GM23338 (cell line): ENCODE measurements around the gene SMIM5. TPM values are rescaled to one million over a fixed set of nuclear protein-coding genes. Genes with fewer than 3 reads are reported as not detected.

ENCODE experiments used
- ATAC-seq: fragments of 200-7000 bp; cut with Tn5 transposase; 3 replicates; pipeline ENCODE4 v1.9.1; 2020
- DNase-seq: peaks from one replicate; pipeline ENCODE4 v3.0.0-alpha.2; 2015; ENCODE audit warnings: low spot score
- H2AFZ ChIP-seq: fragments of 200-600 bp; sonication (generic); 2 replicates; pipeline ENCODE4 v1.8.0; 2016; ENCODE audit warnings: antibody characterized with exemption, mild to moderate bottlenecking, moderate library complexity
- H3F3A ChIP-seq: fragments of 200-600 bp; sonication (generic); replicated peaks from 2 replicates; pipeline ENCODE4 v1.8.0; 2017; ENCODE audit warnings: antibody characterized with exemption, mixed run types, low read depth
- H3K27ac ChIP-seq: fragments of 200-600 bp; sonication (generic); 2 replicates; pipeline ENCODE4 v1.6.1; 2016; ENCODE audit warnings: low read depth
- H3K27me3 ChIP-seq: fragments of 200-600 bp; sonication (generic); 2 replicates; pipeline ENCODE4 v1.8.0; 2016; ENCODE audit warnings: mild to moderate bottlenecking, mixed run types, moderate library complexity; ENCODE audit not compliant: insufficient read depth
- H3K36me3 ChIP-seq: fragments of 200-600 bp; sonication (generic); 2 replicates; pipeline ENCODE4 v1.8.0; 2016; ENCODE audit warnings: mild to moderate bottlenecking; ENCODE audit not compliant: insufficient read depth
- H3K4me1 ChIP-seq: fragments of 200-600 bp; sonication (generic); 2 replicates; pipeline ENCODE4 v1.8.0; 2016; ENCODE audit warnings: mild to moderate bottlenecking, moderate library complexity; ENCODE audit not compliant: insufficient read depth
- H3K4me2 ChIP-seq: fragments of 200-600 bp; sonication (generic); 2 replicates; pipeline ENCODE4 v1.7.1; 2017; ENCODE audit warnings: mixed run types
- H3K4me3 ChIP-seq: fragments of 200-600 bp; sonication (generic); 2 replicates; pipeline ENCODE4 v1.6.1; 2016; ENCODE audit warnings: mixed run types
- H3K79me2 ChIP-seq: fragments of 200-600 bp; sonication (generic); replicated peaks from 2 replicates; pipeline ENCODE4 v1.8.0; 2017; ENCODE audit warnings: mild to moderate bottlenecking; ENCODE audit not compliant: insufficient read depth
- H3K9me2 ChIP-seq: fragments of 200-600 bp; sonication (generic); 2 replicates; pipeline ENCODE4 v1.8.0; 2017; ENCODE audit not compliant: insufficient read depth
- H4K20me1 ChIP-seq: fragments of 200-600 bp; sonication (generic); replicated peaks from 2 replicates; pipeline ENCODE4 v1.8.0; 2017; ENCODE audit warnings: mild to moderate bottlenecking; ENCODE audit not compliant: insufficient read depth
- H3K27ac Mint-ChIP-seq: 2 replicates; pipeline ENCODE4 v1.8.0; 2020; ENCODE audit warnings: inconsistent platforms, mild to moderate bottlenecking, moderate library complexity, mixed read lengths
- H3K27me3 Mint-ChIP-seq: 3 replicates; pipeline ENCODE4 v1.8.0; 2022; ENCODE audit warnings: low read depth, mild to moderate bottlenecking, moderate library complexity, mixed read lengths, inconsistent platforms; ENCODE audit not compliant: insufficient read depth, poor library complexity
- H3K36me3 Mint-ChIP-seq: 3 replicates; pipeline ENCODE4 v1.8.0; 2021; ENCODE audit warnings: low read depth, mild to moderate bottlenecking, inconsistent platforms, moderate library complexity, mixed read lengths
- H3K4me1 Mint-ChIP-seq: 3 replicates; pipeline ENCODE4 v1.8.0; 2020; ENCODE audit warnings: mild to moderate bottlenecking, inconsistent platforms, mixed read lengths
- H3K4me3 Mint-ChIP-seq: 3 replicates; pipeline ENCODE4 v1.8.0; 2021; ENCODE audit warnings: moderate library complexity, mild to moderate bottlenecking, inconsistent platforms, mixed read lengths
- H3K9me3 Mint-ChIP-seq: 3 replicates; pipeline ENCODE4 v1.8.0; 2020; ENCODE audit warnings: moderate library complexity, mild to moderate bottlenecking, inconsistent platforms, mixed read lengths
- CREB1 ChIP-seq: fragments of 250-450 bp; sonication (Bioruptor Pico); IDR thresholded peaks from 2 replicates; pipeline ENCODE4 v1.5.0; 2020; ENCODE audit warnings: low read depth, mild to moderate bottlenecking, moderate library complexity
- ETS1 ChIP-seq: IDR thresholded peaks from 2 replicates; pipeline ENCODE4 v1.6.1; 2016; ENCODE audit warnings: antibody characterized with exemption
- EZH2 ChIP-seq: fragments of 200-600 bp; sonication (generic); IDR thresholded peaks from one replicate; pipeline ENCODE4 v1.8.0; 2017; ENCODE audit warnings: antibody characterized with exemption, mild to moderate bottlenecking, low read depth; ENCODE audit not compliant: unreplicated experiment
- EZH2phosphoT487 ChIP-seq: fragments of 200-600 bp; sonication (generic); IDR thresholded peaks from one replicate; pipeline ENCODE4 v1.8.1; 2018; ENCODE audit warnings: antibody characterized with exemption; ENCODE audit not compliant: unreplicated experiment
- JUNB ChIP-seq: IDR thresholded peaks from one replicate; pipeline ENCODE4 v1.6.1; 2016; ENCODE audit warnings: antibody characterized with exemption; ENCODE audit not compliant: unreplicated experiment
- NANOG ChIP-seq: IDR thresholded peaks from 2 replicates; pipeline ENCODE4 v1.6.1; 2016; ENCODE audit warnings: antibody characterized with exemption, borderline replicate concordance
- STAT1 ChIP-seq: IDR thresholded peaks from one replicate; pipeline ENCODE4 v1.6.1; 2016; ENCODE audit warnings: antibody characterized with exemption; ENCODE audit not compliant: unreplicated experiment
- ZNF114 ChIP-seq: fragments of 250-450 bp; sonication (Bioruptor Pico); IDR thresholded peaks from 2 replicates; pipeline ENCODE4 v1.5.0; 2020; ENCODE audit warnings: mild to moderate bottlenecking, moderate library complexity
- polyA plus RNA-seq: library from polyadenylated mRNA; unstranded; fragments of >200 nt; fragmentation: Nextera tagmentation; extraction: Ambion mirVana; gene quantifications from 2 replicates; pipeline ENCODE4 v1.2.1, GENCODE V29; 2016
- total RNA-seq: library from RNA; depleted of rRNA; stranded (reverse); fragments of >200 nt; shearing (Covaris generic); gene quantifications from 2 replicates; pipeline ENCODE4 v1.2.3, GENCODE V29; 2014
- TF ChIP-seq, protein P1 (sequence below): IDR thresholded peaks from one replicate; pipeline ENCODE4 v1.6.1; 2018; ENCODE audit warnings: antibody characterized with exemption; ENCODE audit not compliant: unreplicated experiment
- TF ChIP-seq, protein P2 (sequence below), 2 experiments: fragments of 200-600 bp in 1 of 2; sonication (generic) in 1 of 2; conservative IDR thresholded peaks; 2 replicates each; pipeline versions ENCODE4 v1.5.1 to v1.6.1; 2016 to 2017; ENCODE audit warnings: antibody characterized with exemption in 2 of 2, low read depth in 2 of 2, mild to moderate bottlenecking in 2 of 2, moderate library complexity in 1 of 2

The SMIM5 gene
- total and polyA plus RNA-seq, 2 experiments from 2014 or later = 0.16 TPM; not detected in 1

- TF ChIP-seq, protein P1, sequence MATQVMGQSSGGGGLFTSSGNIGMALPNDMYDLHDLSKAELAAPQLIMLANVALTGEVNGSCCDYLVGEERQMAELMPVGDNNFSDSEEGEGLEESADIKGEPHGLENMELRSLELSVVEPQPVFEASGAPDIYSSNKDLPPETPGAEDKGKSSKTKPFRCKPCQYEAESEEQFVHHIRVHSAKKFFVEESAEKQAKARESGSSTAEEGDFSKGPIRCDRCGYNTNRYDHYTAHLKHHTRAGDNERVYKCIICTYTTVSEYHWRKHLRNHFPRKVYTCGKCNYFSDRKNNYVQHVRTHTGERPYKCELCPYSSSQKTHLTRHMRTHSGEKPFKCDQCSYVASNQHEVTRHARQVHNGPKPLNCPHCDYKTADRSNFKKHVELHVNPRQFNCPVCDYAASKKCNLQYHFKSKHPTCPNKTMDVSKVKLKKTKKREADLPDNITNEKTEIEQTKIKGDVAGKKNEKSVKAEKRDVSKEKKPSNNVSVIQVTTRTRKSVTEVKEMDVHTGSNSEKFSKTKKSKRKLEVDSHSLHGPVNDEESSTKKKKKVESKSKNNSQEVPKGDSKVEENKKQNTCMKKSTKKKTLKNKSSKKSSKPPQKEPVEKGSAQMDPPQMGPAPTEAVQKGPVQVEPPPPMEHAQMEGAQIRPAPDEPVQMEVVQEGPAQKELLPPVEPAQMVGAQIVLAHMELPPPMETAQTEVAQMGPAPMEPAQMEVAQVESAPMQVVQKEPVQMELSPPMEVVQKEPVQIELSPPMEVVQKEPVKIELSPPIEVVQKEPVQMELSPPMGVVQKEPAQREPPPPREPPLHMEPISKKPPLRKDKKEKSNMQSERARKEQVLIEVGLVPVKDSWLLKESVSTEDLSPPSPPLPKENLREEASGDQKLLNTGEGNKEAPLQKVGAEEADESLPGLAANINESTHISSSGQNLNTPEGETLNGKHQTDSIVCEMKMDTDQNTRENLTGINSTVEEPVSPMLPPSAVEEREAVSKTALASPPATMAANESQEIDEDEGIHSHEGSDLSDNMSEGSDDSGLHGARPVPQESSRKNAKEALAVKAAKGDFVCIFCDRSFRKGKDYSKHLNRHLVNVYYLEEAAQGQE = no peak
- no peak for TF ChIP-seq EZH2
- TF ChIP-seq ZNF114 (CRISPR knock-in tag) = no peak
- no peak for TF ChIP-seq STAT1
- no peak for TF ChIP-seq EZH2phosphoT487
- TF ChIP-seq NANOG = no peak
- TF ChIP-seq ETS1 = no peak
Measured at GRCh38 chr17:75632428-75632827, 806 bp upstream of the SMIM5 start (continued).

DNA sequence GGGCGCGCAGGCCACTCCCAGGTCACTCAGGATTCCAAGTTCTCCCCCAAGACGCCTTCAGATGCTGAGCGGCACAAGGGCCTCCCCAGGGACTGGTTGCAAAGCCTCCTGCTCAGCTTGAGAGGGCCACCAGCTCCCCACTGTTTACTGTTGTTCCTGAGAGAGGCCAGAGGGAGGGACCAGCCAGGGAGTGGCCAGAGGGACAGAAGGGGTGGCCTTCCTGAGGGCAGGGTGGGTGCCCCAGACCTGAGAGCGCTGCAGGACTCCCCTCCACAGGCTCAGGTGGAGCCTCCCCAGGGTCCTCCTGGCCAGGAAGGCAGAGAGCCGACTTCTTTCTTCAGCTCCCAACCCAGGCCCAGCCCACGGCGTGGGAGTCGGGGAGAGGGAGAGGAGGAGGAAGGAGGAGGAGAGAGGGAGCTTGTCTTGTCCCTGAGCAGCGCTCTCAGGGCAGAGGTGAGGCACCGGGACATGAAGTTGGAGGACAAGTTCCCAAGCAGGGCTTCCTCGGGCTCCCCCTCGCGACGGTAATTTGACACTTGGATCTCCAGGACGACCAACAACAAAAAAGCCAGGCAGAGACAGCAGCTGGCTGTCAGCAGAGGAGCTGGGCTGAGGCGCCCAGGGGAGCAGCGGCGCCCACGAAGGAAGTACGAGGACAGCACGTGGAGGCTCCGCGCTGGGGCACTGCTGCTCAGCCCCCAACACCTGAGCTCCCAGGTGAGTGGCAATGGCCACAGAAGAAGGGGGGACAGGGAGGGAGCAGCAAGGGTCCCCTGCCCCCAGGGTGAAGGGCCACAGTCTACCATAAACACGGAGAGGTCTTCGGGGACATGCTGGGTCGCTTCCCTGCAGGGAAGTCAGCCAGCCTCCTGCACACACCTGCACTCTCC is 497 bp downstream of the SMIM5 start:
- Mint-ChIP-seq H3K4me1 (peaks cover 22% of the 10 kb centered on the region), H3K27me3 (peaks cover 21% of the 10 kb centered on the region), H3K36me3 (peaks cover 5% of the 10 kb centered on the region; the same call in 1 of the 3 replicates), H3K9me3 (no peaks in the 10 kb centered on the region), H3K27ac (no peak overlapping the region), H3K4me3 (peak overlapping the region; percentile 37)
- Histone ChIP-seq H2AFZ (no peak overlapping the region), H4K20me1 (no peaks in the 10 kb centered on the region; the same call in 1 of the 2 replicates), H3K4me3 (peak overlapping the region; percentile 43), H3K27ac (no peak overlapping the region), H3F3A (no peaks in the 10 kb centered on the region), H3K4me2 (peak overlapping the region; percentile 69), H3K4me1 (peaks cover 9% of the 10 kb centered on the region), H3K36me3 (no peaks in the 10 kb centered on the region), H3K27me3 (no peaks in the 10 kb centered on the region), H3K9me2 (no peaks in the 10 kb centered on the region), H3K79me2 (no peaks in the 10 kb centered on the region)
- ATAC-seq (peak; percentile 80), DNase-seq (peak; percentile 97)
- TF ChIP-seq CREB1 (CRISPR knock-in tag) (0 out of 2 replicates have a peak, but pooled peaks have one; percentile 7), JUNB (no peak)
- TF ChIP-seq, protein P2, sequence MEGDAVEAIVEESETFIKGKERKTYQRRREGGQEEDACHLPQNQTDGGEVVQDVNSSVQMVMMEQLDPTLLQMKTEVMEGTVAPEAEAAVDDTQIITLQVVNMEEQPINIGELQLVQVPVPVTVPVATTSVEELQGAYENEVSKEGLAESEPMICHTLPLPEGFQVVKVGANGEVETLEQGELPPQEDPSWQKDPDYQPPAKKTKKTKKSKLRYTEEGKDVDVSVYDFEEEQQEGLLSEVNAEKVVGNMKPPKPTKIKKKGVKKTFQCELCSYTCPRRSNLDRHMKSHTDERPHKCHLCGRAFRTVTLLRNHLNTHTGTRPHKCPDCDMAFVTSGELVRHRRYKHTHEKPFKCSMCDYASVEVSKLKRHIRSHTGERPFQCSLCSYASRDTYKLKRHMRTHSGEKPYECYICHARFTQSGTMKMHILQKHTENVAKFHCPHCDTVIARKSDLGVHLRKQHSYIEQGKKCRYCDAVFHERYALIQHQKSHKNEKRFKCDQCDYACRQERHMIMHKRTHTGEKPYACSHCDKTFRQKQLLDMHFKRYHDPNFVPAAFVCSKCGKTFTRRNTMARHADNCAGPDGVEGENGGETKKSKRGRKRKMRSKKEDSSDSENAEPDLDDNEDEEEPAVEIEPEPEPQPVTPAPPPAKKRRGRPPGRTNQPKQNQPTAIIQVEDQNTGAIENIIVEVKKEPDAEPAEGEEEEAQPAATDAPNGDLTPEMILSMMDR (conservative IDR thresholded peaks at IDR 0.05; ENCODE audit: low read depth in 2 of 2) = peak; percentile 65 to 77
